Prostate gland (tissue), 2 donors: ENCODE results near the gene PSD2.

Source experiments
- POLR2A ChIP-seq: fragments of 450-650 bp; IDR thresholded peaks from one replicate; pipeline ENCODE4 v1.6.1; 2016; ENCODE audit warnings: antibody characterized with exemption, mild to moderate bottlenecking
- POLR2AphosphoS5 ChIP-seq: sonication (generic); formaldehyde crosslinking; IDR thresholded peaks from one replicate; pipeline ENCODE4 v1.6.1; 2017; ENCODE audit warnings: antibody characterized with exemption
- TF ChIP-seq, protein P1 (sequence below), 4 experiments: fragments of 200-600 bp in 2 of 4; fragments of 450-650 bp in 2 of 4; sonication (generic) in 2 of 4; IDR thresholded peaks; 1 replicate in 3 of 4; 2 replicates in 1 of 4; pipeline ENCODE4 v1.5.1; 2016 to 2019; ENCODE audit warnings: antibody characterized with exemption in 4 of 4, mild to moderate bottlenecking in 2 of 4, moderate library complexity in 2 of 4

- TF ChIP-seq, protein P1, sequence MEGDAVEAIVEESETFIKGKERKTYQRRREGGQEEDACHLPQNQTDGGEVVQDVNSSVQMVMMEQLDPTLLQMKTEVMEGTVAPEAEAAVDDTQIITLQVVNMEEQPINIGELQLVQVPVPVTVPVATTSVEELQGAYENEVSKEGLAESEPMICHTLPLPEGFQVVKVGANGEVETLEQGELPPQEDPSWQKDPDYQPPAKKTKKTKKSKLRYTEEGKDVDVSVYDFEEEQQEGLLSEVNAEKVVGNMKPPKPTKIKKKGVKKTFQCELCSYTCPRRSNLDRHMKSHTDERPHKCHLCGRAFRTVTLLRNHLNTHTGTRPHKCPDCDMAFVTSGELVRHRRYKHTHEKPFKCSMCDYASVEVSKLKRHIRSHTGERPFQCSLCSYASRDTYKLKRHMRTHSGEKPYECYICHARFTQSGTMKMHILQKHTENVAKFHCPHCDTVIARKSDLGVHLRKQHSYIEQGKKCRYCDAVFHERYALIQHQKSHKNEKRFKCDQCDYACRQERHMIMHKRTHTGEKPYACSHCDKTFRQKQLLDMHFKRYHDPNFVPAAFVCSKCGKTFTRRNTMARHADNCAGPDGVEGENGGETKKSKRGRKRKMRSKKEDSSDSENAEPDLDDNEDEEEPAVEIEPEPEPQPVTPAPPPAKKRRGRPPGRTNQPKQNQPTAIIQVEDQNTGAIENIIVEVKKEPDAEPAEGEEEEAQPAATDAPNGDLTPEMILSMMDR (IDR thresholded peaks at IDR 0.05) = no peak
- TF ChIP-seq POLR2AphosphoS5 (no peak), POLR2A (no peak)
Measured at GRCh38 chr5:139770722-139771121, 24.9 kb upstream of the PSD2 start.
